Mesenchymal stem cell (in vitro differentiated cells and primary cell): Measurements from ENCODE around the gene KLHL30.

Source experiments
- DNase-seq: peaks from one replicate; pipeline ENCODE4 v3.0.0-alpha.2; 2013
- H2AFZ ChIP-seq: one replicate; pipeline ENCODE4 v1.6.1; 2013; ENCODE audit warnings: low read depth, mild to moderate bottlenecking, control low read depth, inconsistent platforms, low read length, moderate library complexity
- H2AK5ac ChIP-seq: 2 replicates; pipeline ENCODE4 v1.6.1; 2013; ENCODE audit warnings: low read length, moderate library complexity, mild to moderate bottlenecking, inconsistent platforms; ENCODE audit not compliant: severe bottlenecking
- H2BK120ac ChIP-seq: one replicate; pipeline ENCODE4 v1.6.1; 2013; ENCODE audit warnings: low read depth, mild to moderate bottlenecking, inconsistent platforms, low read length, moderate library complexity
- H2BK12ac ChIP-seq, 2 experiments: one replicate each; pipeline ENCODE4 v1.6.1; 2013; ENCODE audit warnings: inconsistent platforms in 2 of 2, low read length in 2 of 2, mild to moderate bottlenecking in 2 of 2, moderate library complexity in 2 of 2, control low read depth in 1 of 2
- H2BK15ac ChIP-seq: one replicate; pipeline ENCODE4 v1.6.1; 2013; ENCODE audit warnings: mild to moderate bottlenecking, low read depth, inconsistent platforms; ENCODE audit not compliant: poor library complexity, severe bottlenecking
- H2BK5ac ChIP-seq: 2 replicates; pipeline ENCODE4 v1.6.1; 2013; ENCODE audit warnings: low read depth, mild to moderate bottlenecking, low read length, control low read depth, inconsistent platforms; ENCODE audit not compliant: poor library complexity, severe bottlenecking
- H3K14ac ChIP-seq, 2 experiments: one replicate each; pipeline ENCODE4 v1.6.1; 2013; ENCODE audit warnings: inconsistent platforms in 2 of 2, low read length in 2 of 2, control low read depth in 1 of 2, mild to moderate bottlenecking in 1 of 2, moderate library complexity in 1 of 2
- H3K18ac ChIP-seq, 2 experiments: one replicate each; pipeline ENCODE4 v1.6.1; 2013; ENCODE audit warnings: inconsistent platforms in 2 of 2, low read length in 2 of 2, control low read depth in 1 of 2, low read depth in 1 of 2, mild to moderate bottlenecking in 1 of 2
- H3K23ac ChIP-seq, 2 experiments: one replicate each; pipeline ENCODE4 v1.6.1; 2013; ENCODE audit warnings: inconsistent platforms in 2 of 2, low read length in 2 of 2, mild to moderate bottlenecking in 2 of 2, moderate library complexity in 2 of 2, control low read depth in 1 of 2
- H3K27ac ChIP-seq: 2 replicates; pipeline ENCODE4 v1.5.1; 2013; ENCODE audit warnings: mild to moderate bottlenecking, moderate library complexity, low read length, control low read depth, inconsistent platforms; ENCODE audit not compliant: poor library complexity, severe bottlenecking
- H3K27me3 ChIP-seq, 2 experiments: 2 replicates each; pipeline versions ENCODE4 v1.6.1 to v1.7.0; 2013; ENCODE audit warnings: low read length in 2 of 2, mild to moderate bottlenecking in 2 of 2, moderate library complexity in 2 of 2, control low read depth in 1 of 2, inconsistent platforms in 1 of 2; ENCODE audit not compliant: control insufficient read depth in 1 of 2, insufficient read depth in 1 of 2
- H3K36me3 ChIP-seq, 2 experiments: 2 replicates each; pipeline versions ENCODE4 v1.6.1 to v1.7.0; 2013; ENCODE audit warnings: low read length in 2 of 2, control low read depth in 1 of 2, inconsistent platforms in 1 of 2, low read depth in 1 of 2, mild to moderate bottlenecking in 1 of 2; ENCODE audit not compliant: insufficient read depth in 2 of 2, control insufficient read depth in 1 of 2
- H3K4ac ChIP-seq, 2 experiments: one replicate each; pipeline ENCODE4 v1.6.1; 2013; ENCODE audit warnings: inconsistent platforms in 2 of 2, low read length in 2 of 2, mild to moderate bottlenecking in 2 of 2, moderate library complexity in 2 of 2, control low read depth in 1 of 2, low read depth in 1 of 2
- H3K4me1 ChIP-seq: 2 replicates; pipeline ENCODE4 v1.6.1; 2013; ENCODE audit warnings: low read depth, low read length, control low read depth; ENCODE audit not compliant: control insufficient read depth, insufficient read depth
- H3K4me2 ChIP-seq: 2 replicates; pipeline ENCODE4 v1.6.1; 2013; ENCODE audit warnings: low read length, mild to moderate bottlenecking, inconsistent platforms; ENCODE audit not compliant: poor library complexity, severe bottlenecking
- H3K4me3 ChIP-seq, 2 experiments: 2 replicates each; pipeline versions ENCODE4 v1.5.1 to v1.7.0; 2013; ENCODE audit warnings: low read length in 2 of 2, mild to moderate bottlenecking in 2 of 2, control low read depth in 1 of 2, low read depth in 1 of 2; ENCODE audit not compliant: insufficient read depth in 1 of 2
- H3K79me1 ChIP-seq: replicated peaks from 2 replicates; pipeline ENCODE4 v1.6.1; 2013; ENCODE audit warnings: mild to moderate bottlenecking, control low read depth, low read length, inconsistent platforms; ENCODE audit not compliant: poor library complexity, severe bottlenecking
- H3K9ac ChIP-seq: 2 replicates; pipeline ENCODE4 v1.7.0; 2013; ENCODE audit warnings: mild to moderate bottlenecking, low read length, moderate library complexity
- H3K9me3 ChIP-seq: 2 replicates; pipeline ENCODE4 v1.7.0; 2013; ENCODE audit warnings: mild to moderate bottlenecking, low read length; ENCODE audit not compliant: control insufficient read depth
- H4K8ac ChIP-seq: one replicate; pipeline ENCODE4 v1.6.1; 2013; ENCODE audit warnings: inconsistent platforms, mild to moderate bottlenecking, low read length, moderate library complexity
- H4K91ac ChIP-seq: one replicate; pipeline ENCODE4 v1.6.1; 2013; ENCODE audit warnings: mild to moderate bottlenecking, low read length, inconsistent platforms
- WGBS: methylation state at CpG from one replicate; pipeline ENCODE4 v1.1.7; 2013; ENCODE audit warnings: mixed read lengths; 5-methylcytosine and 5-hydroxymethylcytosine counted together

The KLHL30 gene

GRCh38 chr2:238148981-238149380 is 10.5 kb downstream of the KLHL30 start:
- Histone ChIP-seq H3K36me3 (no peaks in the 10 kb centered on the region), H3K9ac (no peak overlapping the region)
- 95% methylated on average over 15 of the region's 15 CpGs for WGBS

GRCh38 chr2:238149841-238150572 is 11.5 kb downstream of the KLHL30 start:
- Histone ChIP-seq H3K14ac (no peak overlapping the region), H2AK5ac (no peak overlapping the region), H3K4ac (no peak overlapping the region), H3K23ac (no peak overlapping the region), H3K36me3 (no peaks in the 10 kb centered on the region), H2BK5ac (no peak overlapping the region), H2AFZ (no peak overlapping the region), H3K18ac (no peak overlapping the region), H3K4me1 (peaks cover 18% of the 10 kb centered on the region), H4K8ac (no peak overlapping the region), H3K4me2 (no peak overlapping the region), H4K91ac (no peak overlapping the region), H3K79me1 (no peaks in the 10 kb centered on the region), H3K4me3 (no peak overlapping the region), H3K9ac (no peak overlapping the region), H2BK15ac (peak overlapping the region; percentile 13), H3K27ac (no peak overlapping the region), H2BK12ac (no peak overlapping the region), H2BK120ac (no peak overlapping the region), H3K9me3 (no peaks in the 10 kb centered on the region), H3K27me3 (no peaks in the 10 kb centered on the region)
- DNase-seq: no peak
- 76% methylated on average over 14 of the region's 14 CpGs for WGBS

More at GRCh38 chr2:238148981-238149380, 10.5 kb downstream of the KLHL30 start:
- Histone ChIP-seq H4K91ac (no peak overlapping the region), H3K27ac (no peak overlapping the region), H3K9me3 (no peaks in the 10 kb centered on the region), H4K8ac (no peak overlapping the region), H3K4ac (no peak overlapping the region), H3K79me1 (no peaks in the 10 kb centered on the region), H3K4me3 (no peak overlapping the region), H2BK15ac (no peak overlapping the region), H2BK120ac (no peak overlapping the region), H3K4me1 (peaks cover 14% of the 10 kb centered on the region), H2BK5ac (no peak overlapping the region), H3K4me2 (no peak overlapping the region), H3K23ac (no peak overlapping the region), H2AK5ac (no peak overlapping the region), H2BK12ac (no peak overlapping the region), H3K27me3 (no peaks in the 10 kb centered on the region), H3K18ac (peak overlapping the region in 1 of 2 experiments; percentile 4), H3K14ac (no peak overlapping the region), H2AFZ (no peak overlapping the region)
- DNase-seq: no peak

- WGBS: 91% methylated on average over 25 of the region's 25 CpGs
- Histone ChIP-seq H2BK12ac (no peak overlapping the region), H3K27me3 (no peaks in the 10 kb centered on the region), H2BK120ac (no peak overlapping the region), H3K4me1 (peaks cover 24% of the 10 kb centered on the region), H4K8ac (no peak overlapping the region), H3K14ac (peak overlapping the region in 1 of 2 experiments; percentile 53), H3K4ac (no peak overlapping the region), H2AK5ac (no peak overlapping the region), H2AFZ (no peak overlapping the region), H4K91ac (no peak overlapping the region), H3K18ac (no peak overlapping the region), H2BK5ac (no peak overlapping the region), H3K79me1 (no peaks in the 10 kb centered on the region), H3K27ac (no peak overlapping the region), H3K4me3 (no peak overlapping the region), H2BK15ac (no peak overlapping the region), H3K9me3 (no peaks in the 10 kb centered on the region), H3K9ac (no peak overlapping the region), H3K4me2 (no peak overlapping the region), H3K36me3 (no peaks in the 10 kb centered on the region), H3K23ac (no peak overlapping the region)
- DNase-seq: no peak
These were observed 12.2 kb downstream of the KLHL30 start for GRCh38 chr2:238150686-238151085.

GRCh38 chr2:238151205-238151604 is 12.7 kb downstream of the KLHL30 start:
- 89% methylated on average over 13 of the region's 13 CpGs for WGBS

More at GRCh38 chr2:238151205-238151604, 12.7 kb downstream of the KLHL30 start:
- H2AK5ac ChIP-seq: no peak overlapping the region
- H3K36me3 ChIP-seq: no peaks in the 10 kb centered on the region
- H3K9me3 ChIP-seq: no peaks in the 10 kb centered on the region
- DNase-seq: no peak
- H2BK12ac ChIP-seq: no peak overlapping the region
- H4K8ac ChIP-seq: no peak overlapping the region
- H3K4me2 ChIP-seq: no peak overlapping the region
- no peak overlapping the region for H3K14ac ChIP-seq
- H2BK15ac ChIP-seq: no peak overlapping the region
- H3K9ac ChIP-seq: no peak overlapping the region
- H3K79me1 ChIP-seq: no peaks in the 10 kb centered on the region
- H2BK5ac ChIP-seq: no peak overlapping the region
- H4K91ac ChIP-seq: no peak overlapping the region
- H3K27me3 ChIP-seq: no peaks in the 10 kb centered on the region
- no peak overlapping the region for H2BK120ac ChIP-seq
- peaks cover 29% of the 10 kb centered on the region for H3K4me1 ChIP-seq
- H2AFZ ChIP-seq: no peak overlapping the region
- H3K27ac ChIP-seq: no peak overlapping the region
- no peak overlapping the region for H3K18ac ChIP-seq
- H3K23ac ChIP-seq: no peak overlapping the region
- no peak overlapping the region for H3K4me3 ChIP-seq
- no peak overlapping the region for H3K4ac ChIP-seq
